Activated CD4-positive, alpha-beta T cell treated with anti-CD3 and anti-CD28 coated beads, Interleukin-2, amount 50 U/mL, for 4 hours (primary cell): ENCODE results near the gene IRAG1.

Source experiments
- DNase-seq, 2 experiments: peaks; one replicate each; pipeline ENCODE4 v3.0.0-alpha.2; 2020

Gene IRAG1

GRCh38 chr11:10693509-10694081 is at the start of gene IRAG1:
Gene IRAG1, minus strand, starts transcription at chr11:10693755. Its CDS starts 153 bp downstream, at chr11:10693602.
- DNase-seq, result no peak

DNA sequence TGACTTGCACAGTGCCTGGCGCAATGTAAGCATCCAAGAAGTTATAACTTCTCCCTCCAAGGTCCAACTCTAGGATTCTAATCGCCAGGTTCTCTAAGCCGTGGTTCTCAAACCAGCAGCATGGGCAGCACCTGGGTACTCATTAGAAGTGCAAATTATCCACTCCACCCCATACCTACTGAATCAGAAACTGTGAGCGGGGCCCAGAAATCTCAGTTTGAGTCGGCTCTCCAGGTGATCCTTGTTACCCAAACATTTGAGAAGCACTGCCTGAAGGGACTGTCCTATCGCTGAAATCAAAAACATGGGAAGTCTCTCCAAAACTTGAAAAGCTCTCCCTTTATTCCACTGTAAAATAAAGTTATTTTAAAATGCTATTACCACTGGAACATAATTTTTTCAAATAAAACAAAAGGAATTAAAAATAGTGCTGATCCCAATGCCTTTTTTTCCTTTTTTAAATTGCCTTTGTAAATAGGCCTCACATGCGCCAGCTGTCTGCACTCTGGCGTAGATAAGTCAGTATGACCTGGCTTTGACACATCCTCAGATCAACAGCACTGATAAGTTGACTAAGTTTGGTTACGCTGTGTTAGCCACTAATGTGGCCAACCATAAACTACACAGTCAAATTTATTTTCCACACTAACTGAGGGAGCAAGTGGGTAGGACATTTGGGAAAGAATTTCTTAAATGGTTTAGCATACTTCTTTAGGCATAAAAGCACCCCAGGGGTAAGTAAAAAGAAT is 49.1 kb upstream of the IRAG1 start:
- no peak for DNase-seq

GRCh38 chr11:10735481-10736475 is 42.2 kb upstream of the IRAG1 start:
- DNase-seq, result peak; percentile 82 to 83

DNA sequence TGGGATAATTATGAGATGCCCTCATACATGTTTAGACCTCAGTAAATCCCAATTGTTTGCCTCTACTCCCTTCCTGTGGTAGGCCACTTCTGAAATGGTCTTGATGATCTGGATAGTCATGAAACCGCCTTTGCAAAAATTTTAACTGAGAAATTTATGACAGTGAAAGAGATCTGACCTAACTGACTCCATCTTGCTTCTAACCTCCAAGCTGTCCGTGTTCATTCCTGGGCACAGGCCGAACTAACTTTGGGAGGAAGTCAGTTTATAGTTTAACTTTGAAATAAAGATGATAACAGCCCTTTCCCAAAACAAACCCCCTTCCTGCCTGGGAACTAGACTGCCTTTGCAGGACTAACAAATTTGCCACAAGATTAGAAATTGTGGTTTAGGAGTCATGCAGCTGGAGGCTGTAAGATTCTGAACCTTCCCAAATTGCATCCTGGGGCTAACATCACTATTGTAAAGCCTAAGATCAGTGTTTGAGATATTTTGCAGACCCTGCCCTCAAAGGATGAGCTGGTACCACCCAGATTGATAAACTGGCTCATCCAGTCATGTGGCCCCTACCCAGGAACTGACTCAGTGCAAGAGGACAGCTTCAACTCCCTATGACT is 37.6 kb upstream of the IRAG1 start:
- DNase-seq, result no peak

DNA sequence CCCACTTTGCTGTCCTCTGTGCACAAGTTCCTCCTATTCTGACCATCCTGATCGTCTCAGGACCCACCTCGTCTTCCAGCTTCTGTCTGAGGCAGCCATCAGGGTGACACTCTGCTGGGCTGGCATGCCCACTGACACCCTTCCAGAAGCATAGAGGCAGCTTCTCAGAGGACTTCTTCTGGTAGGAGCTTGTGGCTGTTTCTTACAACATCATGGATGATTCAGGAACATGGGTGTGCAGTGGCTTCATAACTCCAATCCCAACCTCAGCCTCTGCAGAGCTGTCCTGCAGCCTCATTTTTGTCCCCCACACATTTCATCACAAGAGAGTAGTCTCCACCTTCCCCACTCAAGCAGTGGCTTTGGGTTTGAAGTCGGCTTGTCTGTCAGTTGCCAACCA is 36.6 kb upstream of the IRAG1 start:
- no peak for DNase-seq

GRCh38 chr11:10728789-10729472 is 35.4 kb upstream of the IRAG1 start:
- no peak for DNase-seq

DNA sequence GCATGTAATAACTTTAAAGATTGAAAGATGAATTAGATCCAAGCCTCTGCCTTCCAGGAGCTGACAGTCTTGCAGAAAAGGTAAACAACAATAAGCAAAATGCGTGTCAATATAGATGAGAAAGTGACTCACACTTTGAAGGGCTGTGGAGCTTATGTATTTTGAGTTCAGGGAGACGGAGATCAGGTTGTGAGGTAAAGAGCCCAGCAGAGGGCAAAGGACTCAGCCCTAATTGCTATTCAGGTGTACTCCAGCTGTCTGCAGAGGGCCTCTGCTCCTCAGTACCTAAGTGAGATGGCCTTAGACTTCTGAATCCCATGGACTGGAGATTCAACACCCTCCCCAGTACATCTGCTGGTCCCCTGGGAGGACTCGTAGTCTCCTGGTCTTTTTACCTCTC is 34.6 kb upstream of the IRAG1 start:
- no peak for DNase-seq

DNA sequence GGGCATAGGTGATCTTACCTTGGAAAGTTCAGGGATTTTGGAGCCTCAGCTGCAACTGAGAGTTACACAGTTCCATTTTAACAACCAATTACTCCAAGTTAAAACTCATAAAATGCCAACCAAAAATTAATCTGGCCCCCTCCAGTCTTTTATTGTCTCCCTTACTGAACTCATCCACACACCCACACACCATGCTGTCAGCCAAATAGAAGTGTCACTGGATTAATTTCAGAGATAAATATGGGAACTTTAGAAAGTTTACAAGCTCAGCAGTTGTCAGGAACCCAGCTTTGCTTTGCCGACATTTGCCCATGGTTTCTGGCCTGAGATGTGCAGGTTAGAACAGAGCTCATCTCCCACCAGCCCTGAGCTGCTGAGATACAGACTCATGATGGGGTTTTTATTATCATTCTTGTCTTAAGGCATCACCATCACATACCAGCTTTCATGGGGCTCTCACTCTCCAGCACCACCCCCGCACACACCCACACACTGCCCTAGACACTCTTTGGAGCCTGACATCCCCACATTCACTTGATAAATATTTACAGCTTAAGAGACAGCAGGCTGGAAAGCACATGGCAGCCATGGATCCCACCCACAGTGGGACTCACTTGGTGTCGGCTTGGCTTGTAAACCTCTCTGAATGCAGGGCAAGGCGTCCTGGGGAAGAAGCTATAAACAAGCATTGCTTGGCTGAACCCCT is 33.7 kb upstream of the IRAG1 start:
- no peak for DNase-seq

DNA sequence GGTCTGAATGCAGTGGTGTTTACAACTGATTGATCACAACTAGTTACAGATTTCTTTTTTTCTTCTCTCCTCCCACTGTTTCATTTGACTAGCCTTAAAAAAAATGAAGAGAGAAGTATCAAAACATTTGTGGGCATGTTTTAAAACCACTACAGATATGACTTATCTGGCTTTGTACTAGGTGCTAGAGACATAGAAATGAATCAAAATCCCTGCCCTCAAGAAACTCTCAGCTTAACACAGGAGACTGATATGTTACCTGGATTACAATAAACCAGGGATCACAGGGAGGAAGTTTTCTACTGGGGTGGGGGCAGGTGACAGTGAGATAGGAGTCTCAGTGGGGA is 32.3 kb upstream of the IRAG1 start:
- DNase-seq, result no peak

DNA sequence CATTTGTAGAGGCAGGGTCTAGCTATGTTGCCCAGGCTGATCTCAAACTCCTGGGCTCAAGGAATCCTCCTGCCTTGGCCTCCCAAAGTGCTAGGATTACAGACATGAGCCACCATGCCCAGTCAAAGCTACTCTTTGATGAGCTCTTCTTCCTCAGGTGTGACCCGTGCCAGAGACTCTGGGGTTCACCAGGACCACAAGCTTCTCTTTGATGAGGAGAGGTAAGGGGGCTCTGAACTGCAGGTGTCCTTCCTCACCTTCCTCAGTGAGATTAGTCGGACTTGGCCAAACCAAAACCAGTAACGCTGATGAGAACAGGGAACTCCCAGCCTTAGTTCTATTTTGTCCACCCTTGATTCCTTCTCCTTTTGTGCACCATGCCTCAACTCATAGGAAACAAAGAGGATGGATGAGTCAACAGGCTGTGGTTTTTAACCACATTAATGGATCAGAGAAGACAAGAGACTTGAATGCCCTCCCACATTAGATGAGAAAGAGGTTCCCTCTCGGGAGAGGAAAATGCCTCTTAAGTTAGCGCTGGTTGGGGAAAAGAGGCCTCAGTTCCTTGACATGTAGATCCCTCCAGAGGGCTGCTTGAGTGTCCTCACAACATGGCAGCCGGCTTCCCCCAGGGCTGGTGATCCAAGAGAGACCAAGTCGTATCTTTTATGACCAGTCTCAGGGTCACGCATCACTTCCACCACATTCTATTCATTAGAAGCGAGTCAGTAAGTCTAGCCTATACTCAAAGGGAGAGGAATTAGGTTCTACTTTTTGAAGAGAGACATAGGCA is 31.8 kb upstream of the IRAG1 start:
- DNase-seq, result no peak

DNA sequence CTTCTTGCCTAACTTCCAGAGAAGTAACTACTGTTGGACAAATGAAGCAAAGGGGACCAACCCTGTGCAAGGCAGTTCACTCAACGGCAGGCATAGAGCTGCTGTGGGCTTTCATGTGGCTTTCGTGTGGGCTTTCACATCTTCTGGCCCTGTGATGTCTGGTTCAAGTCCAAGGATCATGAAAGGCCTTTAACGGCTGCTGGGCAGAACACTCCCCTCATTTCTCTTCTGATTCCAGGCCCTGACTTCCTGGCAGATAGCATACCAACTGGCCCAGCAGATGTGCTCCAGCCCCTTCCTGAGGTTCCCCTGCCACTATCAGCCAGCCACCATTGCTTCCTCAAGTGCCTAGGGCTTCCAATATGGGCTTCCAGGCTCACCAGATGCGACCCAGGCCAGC is 28.8 kb upstream of the IRAG1 start:
- DNase-seq, result no peak

- DNase-seq, result no peak
Observed at GRCh38 chr11:10720881-10721376, 27.4 kb upstream of the IRAG1 start.

- DNase-seq, result no peak
Observed at GRCh38 chr11:10719616-10720015, 26.1 kb upstream of the IRAG1 start.

DNA sequence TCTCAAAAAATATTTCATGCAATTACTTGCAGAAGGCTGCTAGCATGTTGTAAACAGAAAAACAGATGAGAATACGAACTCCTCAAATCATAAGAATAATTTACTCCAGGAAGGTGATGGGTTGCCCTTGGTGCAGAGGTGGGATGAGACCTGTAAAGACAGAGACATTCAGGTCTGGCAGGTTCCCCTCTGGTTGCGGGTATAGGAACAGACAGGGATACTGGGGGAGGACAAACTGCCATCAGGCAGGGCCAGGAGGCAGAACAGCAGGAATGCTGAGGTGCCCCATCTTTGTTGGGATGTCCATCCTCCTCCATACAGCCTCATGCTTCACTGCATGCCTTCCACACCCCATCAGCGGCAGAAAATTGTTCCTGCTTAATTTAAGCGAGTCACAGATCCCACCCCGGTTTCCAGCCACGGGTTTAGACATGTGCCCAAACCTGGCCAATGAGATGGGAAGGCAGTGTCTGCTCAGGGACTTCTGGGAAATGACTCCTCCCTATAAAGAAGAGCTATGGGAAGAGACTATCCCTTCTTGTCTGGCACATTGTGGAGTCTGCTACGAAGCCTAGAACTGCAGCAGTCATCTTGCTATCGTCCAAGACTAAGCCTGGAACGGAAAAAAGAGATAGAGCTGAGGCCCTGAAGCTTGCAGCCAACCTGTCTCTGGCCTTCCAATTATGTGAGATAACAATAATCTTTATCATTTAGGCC is 23.1 kb upstream of the IRAG1 start:
- DNase-seq, result no peak

- no peak for DNase-seq
Observed at GRCh38 chr11:10716122-10716521, 22.6 kb upstream of the IRAG1 start.

- no peak for DNase-seq
Observed at GRCh38 chr11:10715571-10715970, 22.0 kb upstream of the IRAG1 start.

DNA sequence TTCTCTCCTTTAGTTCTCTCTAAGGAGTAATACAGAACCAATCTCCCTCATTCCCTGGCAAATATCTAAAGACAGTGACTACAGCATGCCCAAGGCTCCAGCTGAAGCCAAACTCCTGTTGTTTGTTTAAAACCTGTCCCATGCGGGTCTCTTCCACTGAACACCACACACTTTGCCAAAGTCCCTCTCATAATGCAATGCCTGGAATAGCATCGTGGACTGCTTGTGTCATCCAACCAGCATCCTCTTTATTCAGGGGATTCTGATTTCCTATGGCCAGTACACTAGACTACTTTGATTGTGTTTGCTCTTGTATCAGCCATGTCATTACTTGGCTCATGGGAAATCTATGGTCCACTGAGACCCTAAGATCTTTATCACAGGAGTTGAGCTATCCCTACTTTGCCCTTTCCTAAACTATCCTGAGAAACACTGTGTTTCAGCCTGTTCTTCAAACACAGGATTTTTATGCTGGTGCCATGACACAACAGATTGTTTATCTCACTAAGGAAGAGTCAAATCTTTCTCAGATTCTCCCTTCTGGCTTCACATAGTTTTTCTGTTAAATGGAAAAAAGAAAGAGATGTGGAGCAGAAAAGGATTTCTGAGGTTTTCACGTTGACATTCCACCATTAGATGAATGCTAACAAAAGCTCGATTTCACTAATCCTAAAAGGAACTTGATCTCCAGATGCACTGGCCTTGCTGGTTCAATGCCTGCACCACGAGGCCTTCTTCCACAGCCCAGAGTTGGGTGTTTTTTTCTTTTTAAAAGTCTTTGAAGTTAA is 15.9 kb upstream of the IRAG1 start:
- no peak for DNase-seq

- no peak for DNase-seq
Observed at GRCh38 chr11:10708131-10708530, 14.6 kb upstream of the IRAG1 start.

DNA sequence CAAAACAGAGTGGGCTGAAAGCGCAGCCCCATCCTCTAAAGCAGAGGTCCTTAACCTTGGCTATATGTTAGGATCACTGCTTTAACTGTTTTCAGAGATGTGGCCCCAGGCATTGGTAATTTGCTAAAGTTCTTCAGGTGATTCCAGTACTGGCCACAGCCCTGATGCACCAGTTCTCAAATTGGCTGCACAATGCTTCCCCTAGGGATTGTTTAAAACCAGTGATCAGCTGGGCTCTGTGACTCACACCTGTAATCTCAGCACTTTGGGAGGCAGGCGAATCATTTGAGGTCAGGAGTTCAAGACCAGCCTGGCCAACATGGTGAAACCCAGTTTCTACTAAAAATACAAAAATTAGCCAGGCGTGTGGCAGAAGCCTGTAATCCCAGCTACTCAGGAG is 8.4 kb upstream of the IRAG1 start:
- DNase-seq, result no peak
